Measurements from ENCODE around the gene SIM2. TPM values are rescaled to one million over a fixed set of nuclear protein-coding genes. Genes with fewer than 3 reads are reported as not detected.
A peak's percentile ranks its signal among the peaks of the same experiment; 100 is the strongest.

Gene SIM2
- total RNA-seq, 1 donor from 2014 or later = not detected

- intact Hi-C loops (cut with DNase I) = no loop called here
- no peak overlapping the region for H3K4me3 ChIP-seq
- TF ChIP-seq POLR2AphosphoS5 (IDR thresholded peaks at IDR 0.05; ENCODE audit: insufficient read depth in 1 of 2, low read depth in 1 of 2) (no peak), POLR2A (IDR thresholded peaks at IDR 0.05) (no peak)
- TF ChIP-seq, protein P1, sequence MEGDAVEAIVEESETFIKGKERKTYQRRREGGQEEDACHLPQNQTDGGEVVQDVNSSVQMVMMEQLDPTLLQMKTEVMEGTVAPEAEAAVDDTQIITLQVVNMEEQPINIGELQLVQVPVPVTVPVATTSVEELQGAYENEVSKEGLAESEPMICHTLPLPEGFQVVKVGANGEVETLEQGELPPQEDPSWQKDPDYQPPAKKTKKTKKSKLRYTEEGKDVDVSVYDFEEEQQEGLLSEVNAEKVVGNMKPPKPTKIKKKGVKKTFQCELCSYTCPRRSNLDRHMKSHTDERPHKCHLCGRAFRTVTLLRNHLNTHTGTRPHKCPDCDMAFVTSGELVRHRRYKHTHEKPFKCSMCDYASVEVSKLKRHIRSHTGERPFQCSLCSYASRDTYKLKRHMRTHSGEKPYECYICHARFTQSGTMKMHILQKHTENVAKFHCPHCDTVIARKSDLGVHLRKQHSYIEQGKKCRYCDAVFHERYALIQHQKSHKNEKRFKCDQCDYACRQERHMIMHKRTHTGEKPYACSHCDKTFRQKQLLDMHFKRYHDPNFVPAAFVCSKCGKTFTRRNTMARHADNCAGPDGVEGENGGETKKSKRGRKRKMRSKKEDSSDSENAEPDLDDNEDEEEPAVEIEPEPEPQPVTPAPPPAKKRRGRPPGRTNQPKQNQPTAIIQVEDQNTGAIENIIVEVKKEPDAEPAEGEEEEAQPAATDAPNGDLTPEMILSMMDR (IDR thresholded peaks at IDR 0.05) = no peak
- H3K4me1 ChIP-seq = peaks cover 48% of the 10 kb centered on the region
- no peak overlapping the region for H3K27ac ChIP-seq
- no peaks in the 10 kb centered on the region for H3K9me3 ChIP-seq
- H3K36me3 ChIP-seq = no peaks in the 10 kb centered on the region
- H3K27me3 ChIP-seq = peaks cover 22% of the 10 kb centered on the region
- peak in 1 of 2 donors; percentile 90 for DNase-seq (ENCODE audit: extremely low spot score in 2 of 2)
Measured at GRCh38 chr21:36704958-36705678, 6.2 kb downstream of the SIM2 start.

DNA sequence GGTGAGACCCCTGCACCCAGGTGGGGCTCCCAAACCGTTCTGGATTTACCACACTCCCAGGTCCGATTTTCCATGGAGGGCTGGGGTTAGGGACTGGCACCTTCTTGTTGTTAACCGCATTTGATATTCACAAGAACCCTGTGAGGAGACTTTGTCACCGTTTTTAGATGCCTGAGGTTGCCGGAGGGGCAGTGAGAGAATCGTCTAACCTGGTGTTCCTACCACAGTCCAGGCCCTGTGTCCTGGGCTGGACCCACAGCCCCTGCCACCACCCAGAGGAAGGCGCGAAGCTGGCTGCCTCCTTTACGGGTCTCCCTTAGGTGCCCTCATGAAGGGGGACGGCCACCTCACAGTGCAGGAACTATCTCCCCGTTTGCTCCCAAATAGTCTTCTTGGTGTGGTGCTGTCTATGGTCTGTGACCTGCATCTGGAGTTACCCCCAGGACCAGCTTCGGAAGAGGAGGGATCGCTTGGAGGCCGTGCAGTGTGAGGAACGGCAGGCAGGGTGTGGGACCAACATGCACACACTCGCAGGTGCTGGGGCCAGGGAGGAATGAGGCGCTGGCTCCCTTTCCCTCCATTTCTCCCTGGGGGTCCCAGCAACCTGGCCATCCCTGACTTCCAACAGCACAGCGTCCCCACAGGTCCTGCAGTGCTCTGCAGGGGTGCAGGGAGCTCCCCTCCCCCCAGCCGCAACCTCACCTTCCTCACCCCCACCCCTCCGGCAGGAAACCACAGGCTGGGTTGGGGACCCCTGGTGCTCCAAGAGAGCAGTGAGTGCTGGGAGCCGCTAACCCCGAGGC, 7.0 kb downstream of the SIM2 start:
- H3K27me3 ChIP-seq = peaks cover 25% of the 10 kb centered on the region

GRCh38 chr21:36706482-36706852, 7.6 kb downstream of the SIM2 start:
- peak in 1 of 2 donors; percentile 14 for DNase-seq (ENCODE audit: extremely low spot score in 2 of 2)
- intact Hi-C loops (cut with DNase I) = no loop called here
- no peak overlapping the region for H3K27ac ChIP-seq
- H3K4me1 ChIP-seq = peaks cover 34% of the 10 kb centered on the region
- H3K36me3 ChIP-seq = no peaks in the 10 kb centered on the region
- H3K27me3 ChIP-seq = peaks cover 23% of the 10 kb centered on the region
- no peak overlapping the region for H3K4me3 ChIP-seq
- TF ChIP-seq, protein P1 (IDR thresholded peaks at IDR 0.05) = no peak
- no peak for TF ChIP-seq POLR2AphosphoS5 (IDR thresholded peaks at IDR 0.05; ENCODE audit: insufficient read depth in 1 of 2, low read depth in 1 of 2)
- TF ChIP-seq POLR2A (IDR thresholded peaks at IDR 0.05) = no peak
- H3K9me3 ChIP-seq = no peaks in the 10 kb centered on the region

More for the DNA sequence above, 7.0 kb downstream of the SIM2 start:
- Histone ChIP-seq H3K4me3 (no peak overlapping the region), H3K36me3 (no peaks in the 10 kb centered on the region), H3K4me1 (peaks cover 40% of the 10 kb centered on the region), H3K27ac (no peak overlapping the region), H3K9me3 (no peaks in the 10 kb centered on the region)
- intact Hi-C loops (cut with DNase I) = no loop called here
- TF ChIP-seq POLR2AphosphoS5 (IDR thresholded peaks at IDR 0.05; ENCODE audit: insufficient read depth in 1 of 2, low read depth in 1 of 2) (no peak), POLR2A (IDR thresholded peaks at IDR 0.05) (no peak)
- TF ChIP-seq, protein P1 (IDR thresholded peaks at IDR 0.05) = no peak
- peak in 1 of 2 donors; percentile 89 for DNase-seq (ENCODE audit: extremely low spot score in 2 of 2)

DNA sequence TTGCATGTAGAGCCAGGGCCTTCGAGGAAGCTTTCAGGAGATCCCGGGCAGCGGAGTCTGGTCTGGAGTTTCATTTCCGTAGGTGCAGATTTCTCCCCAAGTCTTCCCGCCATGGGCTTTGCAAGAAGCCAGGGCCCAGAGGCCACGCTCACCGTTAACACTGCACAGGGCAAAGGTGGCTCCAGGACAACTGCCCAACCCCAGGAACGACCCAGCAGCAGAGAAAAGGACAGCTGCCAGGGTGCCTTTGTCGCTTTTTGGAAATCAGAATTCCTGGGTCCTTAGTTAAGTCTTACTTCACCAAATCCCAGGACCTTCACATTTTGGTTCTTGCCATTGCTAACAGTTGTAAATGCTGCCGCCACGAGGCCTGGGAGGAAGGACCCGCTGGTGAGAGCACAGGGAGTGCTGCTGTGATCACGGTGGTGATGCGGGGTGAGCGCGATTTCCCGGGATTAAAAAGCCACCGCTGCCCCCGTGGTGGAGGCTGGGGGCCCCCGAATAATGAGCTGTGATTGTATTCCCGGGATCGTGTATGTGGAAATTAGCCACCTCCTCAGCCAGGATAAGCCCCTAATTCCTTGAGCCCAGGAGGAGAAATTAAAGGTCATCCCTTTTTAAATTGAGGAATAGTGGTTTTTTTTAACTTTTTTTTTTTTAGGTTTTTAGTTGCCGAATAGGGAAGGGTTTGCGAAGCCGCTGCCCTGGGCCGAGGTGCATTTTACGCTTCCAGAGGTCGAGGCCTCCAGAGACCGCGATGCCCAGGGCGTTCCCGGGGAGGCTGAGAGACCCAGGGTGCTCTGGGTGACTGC, 8.2 kb downstream of the SIM2 start:
- Histone ChIP-seq H3K27ac (no peak overlapping the region), H3K4me3 (no peak overlapping the region), H3K9me3 (no peaks in the 10 kb centered on the region), H3K4me1 (peaks cover 33% of the 10 kb centered on the region), H3K27me3 (peaks cover 23% of the 10 kb centered on the region), H3K36me3 (no peaks in the 10 kb centered on the region)
- TF ChIP-seq, protein P1 (IDR thresholded peaks at IDR 0.05) = no peak
- TF ChIP-seq POLR2AphosphoS5 (IDR thresholded peaks at IDR 0.05; ENCODE audit: insufficient read depth in 1 of 2, low read depth in 1 of 2) (no peak), POLR2A (IDR thresholded peaks at IDR 0.05) (no peak)
- intact Hi-C loops (cut with DNase I) = no loop called here
- peak in 1 of 2 donors; percentile 74 for DNase-seq (ENCODE audit: extremely low spot score in 2 of 2)
